Measurements from ENCODE around the gene ITPRID2.

- TF ChIP-seq CTCF (conservative IDR thresholded peaks at IDR 0.05) (no peak), EZH2 (IDR thresholded peaks at IDR 0.05; ENCODE audit: low read depth) (no peak)
These were observed 26.7 kb downstream of the ITPRID2 start for GRCh38 chr2:181918188-181918587.

All from PC-9 (cell line).